HepG2 (cell line): Measurements from ENCODE around the gene CCBE1. TPM values are rescaled to one million over a fixed set of nuclear protein-coding genes. Genes with fewer than 3 reads are reported as not detected.

Source experiments
- ATAC-seq: fragments of 200-7000 bp; cut with Tn5 transposase; 3 replicates; pipeline ENCODE4 v1.9.1; 2020; ENCODE audit warnings: mild to moderate bottlenecking, moderate library complexity
- BruUV-seq: library from RNA; stranded (reverse); fragments of 400-500 nt; replicated peaks from 2 replicates; lab custom pipeline; 2021; lab: Mats Ljungman, UMichigan
- CTCF ChIA-PET: fragments of 300-600 bp; formaldehyde crosslinking; extraction: SDS; loops from one replicate; lab custom pipeline; 2021; ENCODE audit warnings: low total read pairs, inconsistent platforms, low intra/inter-chr PET ratio; lab: Yijun Ruan, JAX
- POLR2A ChIA-PET: fragments of 350-600 bp; sonication (Branson Sonifier 250); formaldehyde crosslinking; loops from one replicate; lab custom pipeline; 2020; ENCODE audit warnings: antibody characterized with exemption, inconsistent platforms; lab: Yijun Ruan, JAX
- DNase-seq: peaks from one replicate; pipeline ENCODE4 v3.0.0-alpha.2; 2015; ENCODE audit warnings: low spot score
- FAIRE-seq: peaks from 3 replicates; lab custom pipeline; 2011; peaks lifted over from hg19 to GRCh38; lab: Jason Lieb, UNC
- H2AFZ ChIP-seq: one replicate; pipeline ENCODE4 v1.6.1; 2011; ENCODE audit warnings: low read length, inconsistent platforms
- H3K27ac ChIP-seq: fragments of 300-600 bp; 3 replicates; pipeline ENCODE4 v1.8.0; 2011; ENCODE audit warnings: mixed run types, mild to moderate bottlenecking, mixed read lengths, low read length, inconsistent platforms; ENCODE audit not compliant: insufficient read depth; ENCODE audit errors: extremely low read length
- H3K27me3 ChIP-seq, 2 experiments: fragments of 200-600 bp in 1 of 2; 2 replicates in 1 of 2; 3 replicates in 1 of 2; pipeline versions ENCODE4 v1.6.0 to v1.8.0; 2011; ENCODE audit warnings: low read length in 2 of 2, mild to moderate bottlenecking in 2 of 2, moderate library complexity in 2 of 2, inconsistent platforms in 1 of 2; ENCODE audit not compliant: insufficient read depth in 2 of 2, control insufficient read depth in 1 of 2
- H3K36me3 ChIP-seq, 2 experiments: fragments of 200-600 bp in 1 of 2; replicated peaks in 1 of 2; 2 replicates in 1 of 2; 3 replicates in 1 of 2; pipeline versions ENCODE4 v1.5.1 to v1.8.0; 2011; ENCODE audit warnings: low read length in 2 of 2, inconsistent platforms in 1 of 2; ENCODE audit not compliant: insufficient read depth in 2 of 2, control insufficient read depth in 1 of 2
- H3K4me1 ChIP-seq: 2 replicates; pipeline ENCODE4 v1.5.1; 2012; ENCODE audit warnings: low read length, inconsistent platforms; ENCODE audit not compliant: insufficient read depth
- H3K4me2 ChIP-seq: 2 replicates; pipeline ENCODE4 v1.6.0; 2011; ENCODE audit warnings: low read depth, low read length, inconsistent platforms
- H3K4me3 ChIP-seq, 3 experiments: fragments of 200-600 bp in 1 of 3; sonication (generic), shearing (Covaris generic) in 1 of 3; replicated peaks in 1 of 3; 2 replicates each; pipeline ENCODE4 v1.5.1; 2011 to 2016; ENCODE audit warnings: low read length in 3 of 3, inconsistent platforms in 2 of 3, low read depth in 2 of 3, mild to moderate bottlenecking in 2 of 3, control low read depth in 1 of 3, mixed read lengths in 1 of 3; ENCODE audit not compliant: insufficient read depth in 1 of 3
- H3K79me2 ChIP-seq: one replicate; pipeline ENCODE4 v1.6.1; 2011; ENCODE audit warnings: low read length, inconsistent platforms; ENCODE audit not compliant: insufficient read depth
- H3K9ac ChIP-seq: 2 replicates; pipeline ENCODE4 v1.6.0; 2011; ENCODE audit warnings: mild to moderate bottlenecking, low read depth, low read length, inconsistent platforms; ENCODE audit not compliant: insufficient read depth
- H3K9me3 ChIP-seq: 2 replicates; pipeline ENCODE4 v1.5.1; 2012; ENCODE audit warnings: mild to moderate bottlenecking, low read length
- H4K20me1 ChIP-seq: 2 replicates; pipeline ENCODE4 v1.6.0; 2011; ENCODE audit warnings: inconsistent platforms, mild to moderate bottlenecking, low read length, moderate library complexity; ENCODE audit not compliant: insufficient read depth
- BRF2 ChIP-seq: sonication (generic); formaldehyde crosslinking; IDR thresholded peaks from 2 replicates; pipeline ENCODE4 v1.8.1; 2022; ENCODE audit warnings: mild to moderate bottlenecking, missing genetic modification reagents
- FOXP1 ChIP-seq, 2 experiments: fragments of 450-650 bp in 1 of 2; IDR thresholded peaks; 2 replicates each; pipeline ENCODE4 v1.6.1; 2017 to 2018; ENCODE audit warnings: antibody characterized with exemption in 1 of 2
- MBD4 ChIP-seq: IDR thresholded peaks from 2 replicates; pipeline ENCODE4 v1.6.1; 2012; ENCODE audit warnings: low read length, inconsistent platforms, borderline replicate concordance
- NPAS2 ChIP-seq: sonication (generic); formaldehyde crosslinking; IDR thresholded peaks from 2 replicates; pipeline ENCODE4 v1.8.0; 2022; ENCODE audit warnings: mild to moderate bottlenecking, missing genetic modification reagents, borderline replicate concordance
- RNF219 ChIP-seq: sonication (generic); formaldehyde crosslinking; IDR thresholded peaks from 2 replicates; pipeline ENCODE4 v1.5.0; 2020; ENCODE audit warnings: mild to moderate bottlenecking, missing genetic modification reagents
- UBTF ChIP-seq: sonication (generic); formaldehyde crosslinking; IDR thresholded peaks from 2 replicates; pipeline ENCODE4 v1.4.0; 2020; ENCODE audit warnings: mild to moderate bottlenecking, missing genetic modification reagents
- ZNF44 ChIP-seq: sonication (generic); formaldehyde crosslinking; IDR thresholded peaks from 2 replicates; pipeline ENCODE4 v1.5.1; 2020; ENCODE audit warnings: mild to moderate bottlenecking, missing genetic modification reagents
- ZNF446 ChIP-seq: sonication (generic); formaldehyde crosslinking; IDR thresholded peaks from 2 replicates; pipeline ENCODE4 v1.5.0; 2020; ENCODE audit warnings: mild to moderate bottlenecking, missing genetic modification reagents
- WGBS: methylation state at CpG from one replicate; pipeline ENCODE4 v1.1.6; 2017; ENCODE audit warnings: low lambda C conversion rate; 5-methylcytosine and 5-hydroxymethylcytosine counted together
- in situ Hi-C: cut with HindIII; loops from 2 replicates; pipeline ENCODE4 v1.10.0; 2017; ENCODE audit warnings: low pct_unique_long_range_greater_than_20kb; ENCODE audit not compliant: extremely low pct_ligation_motif_present
- intact Hi-C: fragments of 100-400 bp; cut with micrococcal nuclease; formaldehyde crosslinking; loops from one replicate; pipeline ENCODE4 v1.10.0; 2022; ENCODE audit not compliant: unreplicated experiment
- polyA plus RNA-seq, 8 experiments: library from polyadenylated mRNA; depleted of rRNA in 3 of 8; stranded (reverse) in 7 of 8; unstranded in 1 of 8; fragments of >200 nt; fragmentation: Illumina TruSeq in 4 of 8; extraction: Trizol in 4 of 8; gene quantifications; 2 replicates each; pipeline versions ENCODE4 v1.2.1 to v1.2.3, GENCODE V29; 2011 to 2016; ENCODE audit warnings: low read depth in 4 of 8, missing spikeins in 1 of 8, mixed read lengths in 1 of 8; ENCODE audit not compliant: insufficient read depth in 1 of 8
- total RNA-seq, 5 experiments: library from RNA; depleted of rRNA; stranded (reverse); fragments of >200 nt; fragmentation: Illumina TruSeq; extraction: Trizol; gene quantifications; 2 replicates each; pipeline ENCODE4 v1.2.3, GENCODE V29; 2016; ENCODE audit warnings: low read depth in 1 of 5

Gene CCBE1
- total and polyA plus RNA-seq, 2 of the 13 experiments (the other 11 are each of a cell fraction or from before 2014, with no cell fraction given): not detected

GRCh38 chr18:59712311-59712710 is 15.1 kb upstream of the CCBE1 start:
- Histone ChIP-seq H3K4me3 (no peak overlapping the region), H3K9me3 (no peaks in the 10 kb centered on the region), H3K9ac (no peak overlapping the region), H3K36me3 (no peaks in the 10 kb centered on the region), H3K4me2 (no peak overlapping the region), H3K4me1 (no peaks in the 10 kb centered on the region), H3K79me2 (no peaks in the 10 kb centered on the region), H4K20me1 (no peaks in the 10 kb centered on the region), H3K27ac (no peak overlapping the region), H2AFZ (no peak overlapping the region), H3K27me3 (peaks cover 0 to 7% of the 10 kb centered on the region in 2 experiments; a peak in 2 of 5 replicates)
- no TSS peak for BruUV-seq
- FAIRE-seq (no peak), ATAC-seq (no peak), DNase-seq (no peak)
- in situ Hi-C loops (no loop called here), intact Hi-C loops (no loop called here)
- TF ChIP-seq BRF2: no peak
- no peak for TF ChIP-seq ZNF446 (CRISPR knock-in tag)
- no peak for TF ChIP-seq FOXP1 (IDR thresholded peaks at IDR 0.05)
- no peak for TF ChIP-seq FOXP1 (CRISPR knock-in tag; IDR thresholded peaks at IDR 0.05)
- no peak for TF ChIP-seq MBD4
- ChIA-PET CTCF (no interaction called here), POLR2A (no interaction called here)
- 7% methylated on average over 6 of the region's 6 CpGs for WGBS

- H3K79me2 ChIP-seq: no peaks in the 10 kb centered on the region
- H3K4me2 ChIP-seq: no peak overlapping the region
- no peak overlapping the region for H3K4me3 ChIP-seq
- 28% methylated on average over 8 of the region's 8 CpGs for WGBS
- intact Hi-C loops: loop anchor here (10.0 kb wide), 1 partner anchor 116 kb away; no protein-coding TSS in a partner anchor
- H3K9ac ChIP-seq: no peak overlapping the region
- in situ Hi-C loops: no loop called here
- no peaks in the 10 kb centered on the region for H3K9me3 ChIP-seq
- H2AFZ ChIP-seq: no peak overlapping the region
- BruUV-seq: no TSS peak
- CTCF ChIA-PET: no interaction called here
- POLR2A ChIA-PET: no interaction called here
- no peaks in the 10 kb centered on the region; a peak in 1 of 5 replicates for H3K27me3 ChIP-seq
- H4K20me1 ChIP-seq: no peaks in the 10 kb centered on the region
- ATAC-seq (no peak), DNase-seq (no peak), FAIRE-seq (no peak)
- no peak overlapping the region for H3K27ac ChIP-seq
- H3K36me3 ChIP-seq: no peaks in the 10 kb centered on the region
- no peaks in the 10 kb centered on the region for H3K4me1 ChIP-seq
- TF ChIP-seq RNF219 (CRISPR knock-in tag) (no peak), UBTF (CRISPR knock-in tag) (no peak), NPAS2 (CRISPR knock-in tag) (no peak), ZNF44 (CRISPR knock-in tag) (no peak)
Observed at GRCh38 chr18:59708988-59709387, 11.8 kb upstream of the CCBE1 start.
